Cardiac muscle cell (in vitro differentiated cells and primary cell): ENCODE data around the gene AP4E1. TPM values are rescaled to one million over a fixed set of nuclear protein-coding genes. Genes with fewer than 3 reads are reported as not detected.

Experiments used
- DNase-seq, 2 donors: peaks; one replicate each; pipeline versions ENCODE4 v3.0.0 to v3.0.0-alpha.2; 2010 to 2017; ENCODE audit warnings: low read depth in 1 of 2, low spot score in 1 of 2
- H3K27ac ChIP-seq: fragments of 200-600 bp; sonication (generic); 2 replicates; pipeline ENCODE4 v1.5.1; 2016
- H3K27me3 ChIP-seq: fragments of 200-600 bp; sonication (generic); 2 replicates; pipeline ENCODE4 v1.6.0; 2016; ENCODE audit warnings: control low read depth
- H3K36me3 ChIP-seq: fragments of 200-600 bp; sonication (generic); 2 replicates; pipeline ENCODE4 v1.5.1; 2016; ENCODE audit warnings: control low read depth
- H3K4me1 ChIP-seq: fragments of 200-600 bp; sonication (generic); 2 replicates; pipeline ENCODE4 v1.8.1; 2017; ENCODE audit warnings: low read depth, mild to moderate bottlenecking, mixed run types
- H3K4me3 ChIP-seq: fragments of 200-600 bp; sonication (generic); 2 replicates; pipeline ENCODE4 v1.5.1; 2016; ENCODE audit warnings: mild to moderate bottlenecking
- H3K9me3 ChIP-seq: fragments of 200-600 bp; sonication (generic); 2 replicates; pipeline ENCODE4 v1.5.1; 2017; ENCODE audit warnings: low read depth, mild to moderate bottlenecking, control low read depth
- CTCF ChIP-seq: IDR thresholded peaks from 2 replicates; pipeline ENCODE4 v1.5.1; 2012; ENCODE audit warnings: low read depth, mild to moderate bottlenecking, low read length
- polyA plus RNA-seq: library from polyadenylated mRNA; unstranded; fragments of >200 nt; fragmentation: Nextera tagmentation; extraction: Ambion mirVana; gene quantifications from 2 replicates; pipeline ENCODE4 v1.2.1, GENCODE V29; 2016
- total RNA-seq: library from RNA; depleted of rRNA; stranded (reverse); fragments of >200 nt; gene quantifications from 2 replicates; pipeline ENCODE4 v1.2.3, GENCODE V29; 2016

The AP4E1 gene
- total and polyA plus RNA-seq, 2 experiments from 2014 or later, result 6.1 to 7.3 TPM

GRCh38 chr15:50879016-50879617, 29.4 kb upstream of the AP4E1 start:
- no peaks in the 10 kb centered on the region for H3K27me3 ChIP-seq
- H3K9me3 ChIP-seq, result no peaks in the 10 kb centered on the region
- no peak overlapping the region for H3K4me3 ChIP-seq
- TF ChIP-seq CTCF, result no peak
- peaks cover 4% of the 10 kb centered on the region for H3K4me1 ChIP-seq
- no peaks in the 10 kb centered on the region for H3K36me3 ChIP-seq
- H3K27ac ChIP-seq, result no peak overlapping the region
- DNase-seq, result no peak

DNA sequence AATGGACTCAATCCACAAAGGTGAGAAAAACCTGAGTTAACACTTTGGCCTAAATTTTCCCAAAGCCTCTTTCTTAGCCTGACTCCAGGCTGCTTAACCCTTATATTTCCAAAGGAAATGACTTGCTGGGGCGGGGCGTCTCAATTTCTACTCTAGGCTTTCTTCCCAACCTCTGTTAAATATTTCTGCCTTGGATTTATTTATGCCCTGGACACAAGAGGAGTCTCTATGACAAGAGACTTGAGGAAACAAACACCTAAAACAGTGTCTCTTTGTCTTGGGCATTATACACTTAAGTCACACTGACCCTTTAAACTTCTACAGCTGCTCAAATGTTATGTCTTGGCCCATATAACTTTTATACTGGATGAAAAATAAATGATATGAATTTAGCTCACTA, 28.3 kb upstream of the AP4E1 start:
- no peak for TF ChIP-seq CTCF
- no peak for DNase-seq
- no peak overlapping the region for H3K4me3 ChIP-seq
- H3K4me1 ChIP-seq, result no peaks in the 10 kb centered on the region
- no peaks in the 10 kb centered on the region for H3K36me3 ChIP-seq
- H3K9me3 ChIP-seq, result no peaks in the 10 kb centered on the region
- H3K27me3 ChIP-seq, result no peaks in the 10 kb centered on the region
- no peak overlapping the region for H3K27ac ChIP-seq

GRCh38 chr15:50880651-50881114, 27.8 kb upstream of the AP4E1 start:
- no peak overlapping the region for H3K27ac ChIP-seq
- no peaks in the 10 kb centered on the region for H3K9me3 ChIP-seq
- DNase-seq, result peak in 1 of 2 donors; percentile 77
- H3K27me3 ChIP-seq, result no peaks in the 10 kb centered on the region
- no peak overlapping the region for H3K4me3 ChIP-seq
- no peaks in the 10 kb centered on the region for H3K36me3 ChIP-seq
- no peak for TF ChIP-seq CTCF
- H3K4me1 ChIP-seq, result no peaks in the 10 kb centered on the region

DNA sequence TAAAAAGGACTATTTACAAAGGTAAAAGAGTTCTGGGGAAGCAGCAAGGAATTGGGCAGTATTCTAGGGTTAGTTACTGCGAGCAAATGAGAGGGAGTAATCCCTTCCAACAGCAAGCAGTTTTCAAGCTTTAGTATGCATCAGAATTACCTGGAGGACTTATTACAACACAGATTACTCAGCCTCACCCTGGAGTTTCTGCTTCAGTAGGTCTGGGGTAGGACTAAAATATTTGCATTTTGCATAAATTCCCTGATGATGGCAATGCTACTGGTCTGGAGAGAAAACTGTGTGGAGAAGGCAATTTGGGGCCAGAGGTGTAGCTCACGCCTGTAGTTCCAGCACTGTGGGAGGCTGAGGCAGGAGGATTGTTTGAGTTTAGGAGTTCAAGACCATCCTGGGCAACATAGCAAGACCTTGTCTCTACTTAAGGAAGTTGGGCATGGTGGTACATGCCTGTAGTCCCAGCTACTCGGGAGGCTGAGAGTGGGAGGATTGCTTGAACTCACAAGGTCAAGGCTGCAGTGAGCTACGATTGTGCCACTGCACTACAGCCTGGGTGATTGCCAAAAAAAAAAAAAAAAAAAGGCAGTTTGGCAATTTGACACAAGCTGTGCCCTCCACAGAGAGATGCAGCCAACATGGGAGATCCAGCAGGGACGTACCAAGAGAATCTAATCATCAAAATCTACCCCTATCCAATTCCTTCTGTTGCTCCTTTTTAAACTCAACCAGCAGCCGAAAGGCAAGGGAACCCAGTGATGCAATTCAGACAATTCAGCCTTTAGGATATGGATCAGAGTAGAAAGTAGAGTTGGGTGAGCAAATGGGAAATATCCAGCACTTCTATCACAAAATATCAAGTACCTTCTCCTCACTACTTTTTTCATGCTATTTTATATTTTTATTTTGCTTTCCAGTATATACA, 27.1 kb upstream of the AP4E1 start:
- Histone ChIP-seq H3K27me3 (no peaks in the 10 kb centered on the region), H3K36me3 (no peaks in the 10 kb centered on the region), H3K27ac (no peak overlapping the region), H3K9me3 (no peaks in the 10 kb centered on the region), H3K4me3 (no peak overlapping the region), H3K4me1 (no peaks in the 10 kb centered on the region)
- TF ChIP-seq CTCF, result no peak
- peak in 1 of 2 donors; percentile 26 for DNase-seq

- no peaks in the 10 kb centered on the region for H3K27me3 ChIP-seq
- H3K27ac ChIP-seq, result no peak overlapping the region
- TF ChIP-seq CTCF, result no peak
- H3K36me3 ChIP-seq, result no peaks in the 10 kb centered on the region
- H3K4me1 ChIP-seq, result no peaks in the 10 kb centered on the region
- no peak overlapping the region for H3K4me3 ChIP-seq
- H3K9me3 ChIP-seq, result no peaks in the 10 kb centered on the region
- DNase-seq, result peak in 1 of 2 donors; percentile 65
Observed at GRCh38 chr15:50883903-50884302, 24.6 kb upstream of the AP4E1 start.
